ENCODE measurements around the gene SAC3D1.
"Not testable (repeated sequence)": the region's sequence is repeated elsewhere in the genome, so short reads cannot be mapped to it uniquely, and the experiment has no call there.

The SAC3D1 gene

DNA sequence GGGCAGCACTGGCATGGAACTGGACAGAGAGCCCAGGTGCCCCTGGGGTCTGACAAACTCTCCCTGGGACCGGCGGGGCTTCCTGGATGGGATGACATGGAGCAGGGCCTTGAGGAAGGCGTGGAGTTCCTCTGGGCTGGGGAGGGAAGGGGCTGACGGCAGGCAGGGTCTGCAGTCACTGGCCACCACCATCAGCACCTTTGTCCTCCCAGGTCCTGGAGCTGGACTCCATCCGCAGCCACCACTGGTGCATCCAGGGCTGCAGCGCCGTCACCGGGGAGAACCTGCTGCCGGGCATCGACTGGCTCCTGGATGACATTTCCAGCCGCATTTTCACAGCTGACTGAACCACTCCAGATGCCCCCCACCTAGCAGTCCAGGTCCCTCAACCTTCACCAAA is 19.5 kb upstream of the SAC3D1 start:
- POLR2A ChIA-PET, result no interaction called here
- DNase-seq (ENCODE audit: extremely low spot score), result no peak
- TF ChIP-seq, protein P1, sequence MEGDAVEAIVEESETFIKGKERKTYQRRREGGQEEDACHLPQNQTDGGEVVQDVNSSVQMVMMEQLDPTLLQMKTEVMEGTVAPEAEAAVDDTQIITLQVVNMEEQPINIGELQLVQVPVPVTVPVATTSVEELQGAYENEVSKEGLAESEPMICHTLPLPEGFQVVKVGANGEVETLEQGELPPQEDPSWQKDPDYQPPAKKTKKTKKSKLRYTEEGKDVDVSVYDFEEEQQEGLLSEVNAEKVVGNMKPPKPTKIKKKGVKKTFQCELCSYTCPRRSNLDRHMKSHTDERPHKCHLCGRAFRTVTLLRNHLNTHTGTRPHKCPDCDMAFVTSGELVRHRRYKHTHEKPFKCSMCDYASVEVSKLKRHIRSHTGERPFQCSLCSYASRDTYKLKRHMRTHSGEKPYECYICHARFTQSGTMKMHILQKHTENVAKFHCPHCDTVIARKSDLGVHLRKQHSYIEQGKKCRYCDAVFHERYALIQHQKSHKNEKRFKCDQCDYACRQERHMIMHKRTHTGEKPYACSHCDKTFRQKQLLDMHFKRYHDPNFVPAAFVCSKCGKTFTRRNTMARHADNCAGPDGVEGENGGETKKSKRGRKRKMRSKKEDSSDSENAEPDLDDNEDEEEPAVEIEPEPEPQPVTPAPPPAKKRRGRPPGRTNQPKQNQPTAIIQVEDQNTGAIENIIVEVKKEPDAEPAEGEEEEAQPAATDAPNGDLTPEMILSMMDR (IDR thresholded peaks at IDR 0.05; ENCODE audit: control extremely low read depth, extremely low read depth, low read depth, missing control alignments), result no peak
- CTCF ChIA-PET, result interaction anchor here (0.6 to 1.5 kb wide), 2 partner anchors 89 to 184 kb away, joined by 3 read pairs; no protein-coding TSS in a partner anchor

DNA sequence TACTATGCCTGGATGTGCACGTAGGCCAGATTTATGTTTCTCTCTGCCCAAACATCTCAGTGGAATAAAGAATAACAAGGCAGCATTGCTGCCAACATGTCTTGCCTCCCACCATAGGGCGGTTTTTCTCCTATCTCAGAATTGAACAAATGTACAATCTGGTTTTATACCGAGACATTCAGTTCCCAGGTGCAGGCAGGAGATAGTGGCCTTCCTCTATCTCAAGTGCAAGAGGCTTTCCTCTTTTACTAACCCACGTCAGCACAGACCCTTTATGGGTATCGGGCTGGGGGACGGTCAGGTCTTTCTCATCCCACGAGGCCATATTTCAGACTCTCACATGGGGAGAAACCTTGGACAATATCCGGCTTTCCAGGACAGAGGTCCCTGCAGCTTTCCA is 17.5 kb upstream of the SAC3D1 start:
- POLR2A ChIA-PET; DNase-seq (ENCODE audit: extremely low spot score): not testable (repeated sequence)
- CTCF ChIA-PET, result interaction anchor here (6.9 kb wide), 1 partner anchor 10 kb away, joined by 75 read pairs; the partner anchor contains the start of gene ARL2

DNA sequence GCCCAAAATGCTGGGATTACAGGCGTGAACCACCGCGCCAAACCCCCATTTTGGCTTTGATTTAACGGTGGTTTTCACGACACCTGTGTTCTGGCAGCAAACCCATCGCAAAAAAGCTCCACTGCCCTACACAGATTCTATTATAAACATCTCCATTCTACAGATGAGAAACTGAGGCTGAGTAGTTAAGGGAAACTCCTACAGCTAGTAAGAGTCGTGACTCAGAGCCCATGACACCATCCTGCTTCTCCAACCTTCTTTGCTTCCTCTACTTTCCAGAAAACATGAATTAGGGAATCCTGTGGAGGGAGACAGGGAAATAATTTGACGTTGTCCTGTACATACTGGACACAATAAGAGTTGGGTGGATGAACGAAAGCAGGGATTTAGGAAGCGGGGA is 14.2 kb upstream of the SAC3D1 start:
- ChIA-PET POLR2A (no interaction called here), CTCF (interaction anchor here (0.6 to 6.9 kb wide), 14 partner anchors 10 to 303 kb away, joined by 3 to 75 read pairs (median 3); partner anchors contain the start of genes ARL2, PPP2R5B, TM7SF2 and ZNHIT2)
- no peak for DNase-seq (ENCODE audit: extremely low spot score)
- TF ChIP-seq, protein P1 (IDR thresholded peaks at IDR 0.05; ENCODE audit: control extremely low read depth, extremely low read depth, low read depth, missing control alignments), result no peak

DNA sequence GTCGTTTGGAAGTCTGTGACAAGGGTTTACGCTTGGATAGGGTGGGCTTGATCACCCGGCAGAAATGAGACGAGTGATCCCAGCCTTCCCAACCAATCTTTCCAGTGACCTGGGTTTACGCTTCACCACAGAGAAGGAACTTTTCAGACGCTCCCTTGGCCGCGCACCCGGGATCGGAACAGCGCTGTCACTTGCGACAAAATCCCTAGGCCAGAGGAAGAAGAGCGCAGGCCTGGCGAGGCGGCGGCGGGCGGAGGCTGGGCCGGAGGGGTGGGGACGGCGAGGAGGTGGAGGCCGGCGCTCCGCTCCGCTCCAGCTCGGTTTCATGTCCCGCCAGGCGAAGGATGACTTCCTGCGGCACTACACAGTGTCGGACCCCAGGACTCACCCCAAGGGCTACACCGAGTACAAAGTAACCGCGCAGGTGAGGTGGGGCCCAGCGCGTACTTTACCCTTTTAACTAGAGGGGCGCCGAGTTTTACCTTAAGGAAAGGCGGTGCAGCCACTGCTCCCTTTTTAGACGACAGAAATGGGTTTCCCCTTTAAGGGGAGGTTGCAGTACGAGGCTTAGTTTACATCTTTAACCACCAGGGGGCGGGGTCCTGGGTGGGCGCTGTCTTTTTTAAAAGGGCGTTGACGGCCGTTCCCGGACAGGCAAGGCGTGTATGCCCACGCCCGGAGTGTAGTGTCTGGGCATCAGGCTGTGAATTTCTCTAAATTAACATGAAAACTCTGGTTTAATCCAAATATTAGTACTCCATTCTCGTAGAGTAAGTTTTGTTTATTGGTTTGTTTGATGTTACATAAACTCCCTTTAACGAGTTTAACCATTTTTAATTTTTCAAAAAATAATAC is 13.6 kb upstream of the SAC3D1 start, which contains the start of gene SNX15:
TSS of gene SNX15 (plus strand) at position 227 of the 855 bp plus-strand sequence. CDS start at position 326, 99 bp downstream.
- POLR2A ChIA-PET, result no interaction called here
- TF ChIP-seq, protein P1 (IDR thresholded peaks at IDR 0.05; ENCODE audit: control extremely low read depth, extremely low read depth, low read depth, missing control alignments), result peak; percentile 32
- peak; percentile 92 for DNase-seq (ENCODE audit: extremely low spot score)
- CTCF ChIA-PET, result interaction anchor here (0.6 to 6.9 kb wide), 13 partner anchors 10 to 302 kb away, joined by 3 to 75 read pairs (median 4); partner anchors contain the start of genes ARL2 and TM7SF2

DNA sequence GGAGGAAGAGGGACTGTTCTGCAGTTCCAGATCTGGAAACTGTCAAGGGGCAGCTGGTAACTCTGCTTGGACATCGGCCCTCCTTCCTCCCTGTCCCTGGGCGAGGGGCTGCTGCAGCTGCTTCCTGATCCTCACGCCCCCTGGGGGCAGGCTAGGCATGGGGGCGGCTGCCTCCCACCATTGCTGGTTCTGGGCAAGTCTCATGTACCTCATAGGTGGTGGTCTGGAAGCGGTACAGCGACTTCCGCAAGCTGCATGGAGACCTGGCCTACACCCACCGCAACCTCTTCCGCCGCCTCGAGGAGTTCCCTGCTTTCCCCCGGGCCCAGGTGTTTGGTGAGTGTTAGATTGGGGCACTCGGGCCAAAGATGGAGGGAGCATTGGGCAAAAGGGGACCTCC is 8.8 kb upstream of the SAC3D1 start:
- POLR2A ChIA-PET, result no interaction called here
- no peak for DNase-seq (ENCODE audit: extremely low spot score)
- CTCF ChIA-PET, result interaction anchor here (1.3 to 1.7 kb wide), 3 partner anchors 9 to 80 kb away, joined by 3 to 5 read pairs (median 4); partner anchors contain the start of genes ARL2 and SAC3D1
- TF ChIP-seq, protein P1 (IDR thresholded peaks at IDR 0.05; ENCODE audit: control extremely low read depth, extremely low read depth, low read depth, missing control alignments), result no peak

DNA sequence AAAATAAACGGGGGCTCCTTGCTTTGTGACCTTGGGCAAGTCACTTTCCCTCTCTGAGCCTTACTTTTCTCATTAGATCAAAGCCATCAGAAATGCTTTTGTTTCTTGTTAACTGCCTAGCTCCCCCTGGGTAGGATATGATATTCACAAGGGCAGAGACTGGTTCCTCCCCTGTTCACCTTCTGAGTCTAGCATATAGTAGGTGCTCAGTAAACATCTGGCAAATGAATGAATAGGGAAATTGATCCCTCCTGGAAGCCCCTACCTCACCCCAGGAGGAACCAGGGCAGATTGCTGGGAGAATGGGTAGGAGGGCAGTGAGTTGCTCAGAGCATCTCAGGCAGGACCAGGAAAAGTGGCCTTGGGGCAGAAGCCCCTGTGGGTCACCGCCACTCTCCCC is 6.6 kb upstream of the SAC3D1 start:
- no peak for DNase-seq (ENCODE audit: extremely low spot score)
- CTCF ChIA-PET, result interaction anchor here (0.9 to 1.4 kb wide), 2 partner anchors 16 to 20 kb away, joined by 3 to 4 read pairs; partner anchors contain the start of gene ARL2
- TF ChIP-seq, protein P1 (IDR thresholded peaks at IDR 0.05; ENCODE audit: control extremely low read depth, extremely low read depth, low read depth, missing control alignments), result no peak
- POLR2A ChIA-PET, result no interaction called here

DNA sequence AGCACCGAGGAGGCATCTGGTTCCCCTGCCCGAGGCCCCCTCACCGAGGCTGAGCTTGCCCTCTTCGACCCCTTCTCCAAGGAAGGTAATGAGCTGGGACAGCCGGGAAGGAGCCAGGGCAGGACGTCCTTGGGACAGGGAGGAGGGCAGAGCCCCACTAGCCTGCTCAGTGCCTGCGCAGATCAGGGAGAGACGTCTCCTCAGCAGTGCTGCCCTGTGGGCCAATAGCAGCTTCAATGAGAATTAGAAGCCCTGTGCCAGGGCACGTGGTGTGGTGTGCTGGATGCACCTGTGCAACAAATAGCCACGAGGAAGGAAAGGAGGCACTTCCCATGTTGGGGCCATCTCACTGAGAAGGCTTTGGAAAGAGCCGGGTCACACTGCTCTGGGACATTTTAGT is 5.4 kb upstream of the SAC3D1 start:
- ChIA-PET POLR2A (no interaction called here), CTCF (no interaction called here)
- DNase-seq (ENCODE audit: extremely low spot score), result no peak

More for the DNA sequence above, 5.4 kb upstream of the SAC3D1 start:
- TF ChIP-seq, protein P1 (IDR thresholded peaks at IDR 0.05; ENCODE audit: control extremely low read depth, extremely low read depth, low read depth, missing control alignments), result no peak

All from GM10248 (cell line).